A549 treated with ZK216348 at 1 μM for 4 hours (cell line): ENCODE measurements around the gene TAF11L6. TPM values are rescaled to one million over a fixed set of nuclear protein-coding genes. Genes with fewer than 3 reads are reported as not detected.

ENCODE experiments used
- total RNA-seq: library from RNA; stranded (reverse); fragments of 200-300 nt; extraction: Qiagen RNA extraction; gene quantifications from 5 replicates; pipeline ENCODE4 v1.2.3, GENCODE V29; 2022; ENCODE audit warnings: low read depth

TAF11L6 gene
- total RNA-seq, result not detected in 5 replicates

DNA sequence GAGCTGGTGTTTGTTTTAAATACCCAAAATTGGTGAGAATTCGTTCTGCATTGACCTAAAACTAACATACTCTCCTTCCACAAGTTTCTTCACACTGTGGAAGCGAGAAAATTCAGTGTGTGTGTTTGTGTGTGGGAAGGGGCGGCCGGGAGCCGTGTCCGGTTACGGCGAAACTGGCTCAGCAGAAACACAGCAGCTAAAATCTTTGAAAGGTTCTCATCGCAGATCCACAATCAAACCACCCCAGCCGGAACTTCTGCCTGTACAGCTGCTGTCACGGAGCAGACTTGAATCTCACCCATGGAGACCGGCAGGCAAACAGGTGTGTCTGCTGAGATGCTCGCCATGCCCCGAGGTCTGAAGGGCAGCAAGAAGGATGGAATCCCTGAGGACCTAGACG is at the start of gene TAF11L6:
Gene TAF11L6, plus strand, starts transcription at position 301 of the 400 bp plus-strand sequence.

DNA sequence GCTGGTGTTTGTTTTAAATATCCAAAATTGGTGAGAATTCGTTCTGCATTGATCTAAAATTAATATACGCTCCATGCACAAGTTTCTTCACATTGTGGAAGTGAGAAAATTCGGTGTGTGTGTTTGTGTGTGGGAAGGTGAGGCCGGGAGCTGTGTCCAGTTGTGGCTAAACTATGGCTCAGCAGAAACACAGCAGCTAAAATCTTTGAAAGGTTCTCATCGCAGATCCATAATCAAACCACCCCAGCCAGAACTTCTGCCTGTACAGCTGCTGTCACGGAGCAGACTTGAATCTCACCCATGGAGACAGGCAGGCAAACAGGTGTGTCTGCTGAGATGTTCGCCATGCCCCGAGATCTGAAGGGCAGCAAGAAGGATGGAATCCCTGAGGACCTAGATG is 30.5 kb upstream of the TAF11L6 start, which contains the start of gene TAF11L2:
Gene TAF11L2, plus strand, starts transcription at position 301 of the 400 bp plus-strand sequence.

DNA sequence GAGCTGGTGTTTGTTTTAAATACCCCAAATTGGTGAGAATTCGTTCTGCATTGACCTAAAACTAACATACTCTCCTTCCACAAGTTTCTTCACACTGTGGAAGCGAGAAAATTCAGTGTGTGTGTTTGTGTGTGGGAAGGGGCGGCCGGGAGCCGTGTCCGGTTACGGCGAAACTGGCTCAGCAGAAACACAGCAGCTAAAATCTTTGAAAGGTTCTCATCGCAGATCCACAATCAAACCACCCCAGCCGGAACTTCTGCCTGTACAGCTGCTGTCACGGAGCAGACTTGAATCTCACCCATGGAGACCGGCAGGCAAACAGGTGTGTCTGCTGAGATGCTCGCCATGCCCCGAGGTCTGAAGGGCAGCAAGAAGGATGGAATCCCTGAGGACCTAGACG is 10.4 kb upstream of the TAF11L6 start, which contains the start of gene TAF11L3:
Gene TAF11L3, plus strand, starts transcription at position 301 of the 400 bp plus-strand sequence.

GRCh38 chr5:17521501-17521900 is 7.0 kb upstream of the TAF11L6 start, which contains the start of gene TAF11L4:
Gene TAF11L4 (plus strand): TSS chr5:17521801.

GRCh38 chr5:17524935-17525334 is 3.5 kb upstream of the TAF11L6 start, which contains the start of gene TAF11L5:
Gene TAF11L5 (plus strand): TSS chr5:17525235.

Other genes starting within 250 kb of the TAF11L6 start
- gene TAF11L2, start 30.4 kb upstream of the TAF11L6 start, total RNA-seq, result not detected in 5 replicates
- not detected in 5 replicates for gene TAF11L3, start 10.3 kb upstream of the TAF11L6 start, total RNA-seq
- not detected in 5 replicates for gene TAF11L4, start 6.9 kb upstream of the TAF11L6 start, total RNA-seq
- not detected in 5 replicates for gene TAF11L5, start 3.4 kb upstream of the TAF11L6 start, total RNA-seq
- gene TAF11L7, start 57.1 kb downstream of the TAF11L6 start, total RNA-seq, result not detected in 5 replicates
- gene TAF11L8, start 62.3 kb downstream of the TAF11L6 start, total RNA-seq, result not detected in 5 replicates
- gene TAF11L9, start 65.7 kb downstream of the TAF11L6 start, total RNA-seq, result not detected in 5 replicates
- not detected in 5 replicates for gene TAF11L10, start 69.2 kb downstream of the TAF11L6 start, total RNA-seq
- gene TAF11L11, start 75.5 kb downstream of the TAF11L6 start, total RNA-seq, result 0.18 to 0.24 TPM in 2 of 5 replicates, not detected in the others
- gene TAF11L12, start 81.7 kb downstream of the TAF11L6 start, total RNA-seq, result 0.26 TPM in 1 of 5 replicates, not detected in the others
- gene TAF11L13, start 103.4 kb downstream of the TAF11L6 start, total RNA-seq, result not detected in 5 replicates
- not detected in 5 replicates for gene TAF11L14, start 105.8 kb downstream of the TAF11L6 start, total RNA-seq